ENCODE results near the gene GHITM. TPM values are rescaled to one million over a fixed set of nuclear protein-coding genes. Genes with fewer than 3 reads are reported as not detected.
"Not testable (repeated sequence)": the region's sequence is repeated elsewhere in the genome, so short reads cannot be mapped to it uniquely, and the experiment has no call there.

The GHITM gene
- total RNA-seq, 1 donor from 2014 or later: 113 TPM

- DNase-seq (no peak), ATAC-seq (ENCODE audit: low read depth) (no peak)
- intact Hi-C loops (cut with micrococcal nuclease): no loop called here
- H3K4me3 Mint-ChIP-seq: no peak overlapping the region
- POLR2A ChIA-PET: no interaction called here
- H3K27ac Mint-ChIP-seq: no peak overlapping the region
- TF ChIP-seq CTCF (IDR thresholded peaks at IDR 0.05): no peak
- H3K36me3 Mint-ChIP-seq (ENCODE audit: low read depth): no peaks in the 10 kb centered on the region
- H3K4me1 Mint-ChIP-seq: no peaks in the 10 kb centered on the region
- CTCF ChIA-PET: no interaction called here
- peaks cover 6% of the 10 kb centered on the region for H3K27me3 Mint-ChIP-seq
- peaks cover 7% of the 10 kb centered on the region for H3K9me3 Mint-ChIP-seq
Observed at GRCh38 chr10:84117686-84118394, 21.5 kb upstream of the GHITM start.

- Mint-ChIP-seq H3K36me3 (ENCODE audit: low read depth) (no peaks in the 10 kb centered on the region), H3K4me1 (no peaks in the 10 kb centered on the region), H3K27me3 (peaks cover 6% of the 10 kb centered on the region), H3K4me3 (no peak overlapping the region), H3K27ac (no peak overlapping the region), H3K9me3 (peaks cover 7% of the 10 kb centered on the region)
- ATAC-seq (ENCODE audit: low read depth): no peak
- POLR2A ChIA-PET: no interaction called here
- no peak for DNase-seq
- CTCF ChIA-PET: no interaction called here
- intact Hi-C loops (cut with micrococcal nuclease): no loop called here
- TF ChIP-seq CTCF (IDR thresholded peaks at IDR 0.05): no peak
Observed at GRCh38 chr10:84118395-84119006, 20.8 kb upstream of the GHITM start.

- ATAC-seq (ENCODE audit: low read depth): no peak
- TF ChIP-seq CTCF (IDR thresholded peaks at IDR 0.05): no peak
- no peak overlapping the region for H3K27ac Mint-ChIP-seq
- H3K9me3 Mint-ChIP-seq: peaks cover 19% of the 10 kb centered on the region
- intact Hi-C loops (cut with micrococcal nuclease): no loop called here
- no peaks in the 10 kb centered on the region for H3K4me1 Mint-ChIP-seq
- no peak for DNase-seq
- POLR2A ChIA-PET: no interaction called here
- CTCF ChIA-PET: no interaction called here
- H3K27me3 Mint-ChIP-seq: peaks cover 3% of the 10 kb centered on the region
- no peaks in the 10 kb centered on the region for H3K36me3 Mint-ChIP-seq (ENCODE audit: low read depth)
- H3K4me3 Mint-ChIP-seq: no peak overlapping the region
Observed at GRCh38 chr10:84123362-84123761, 15.9 kb upstream of the GHITM start.

GRCh38 chr10:84125910-84126784, 13.2 kb upstream of the GHITM start:
- H3K4me1 Mint-ChIP-seq; ATAC-seq (ENCODE audit: low read depth); H3K27ac Mint-ChIP-seq; DNase-seq; H3K4me3 Mint-ChIP-seq; H3K36me3 Mint-ChIP-seq (ENCODE audit: low read depth); intact Hi-C loops (cut with micrococcal nuclease); POLR2A ChIA-PET: not testable (repeated sequence)
- peaks cover 12% of the 10 kb centered on the region for H3K27me3 Mint-ChIP-seq
- CTCF ChIA-PET: interaction anchor here (0.7 kb wide), 1 partner anchor 82 kb away, joined by 3 read pairs; no protein-coding TSS in a partner anchor
- H3K9me3 Mint-ChIP-seq: peaks cover 15% of the 10 kb centered on the region

- CTCF ChIA-PET: interaction anchor here (0.7 kb wide), 1 partner anchor 81 kb away, joined by 3 read pairs; no protein-coding TSS in a partner anchor
Observed at GRCh38 chr10:84126785-84127167, 12.5 kb upstream of the GHITM start.

More at GRCh38 chr10:84126785-84127167, 12.5 kb upstream of the GHITM start:
- no peak overlapping the region for H3K27ac Mint-ChIP-seq
- DNase-seq: no peak
- H3K27me3 Mint-ChIP-seq: peaks cover 14% of the 10 kb centered on the region
- no peak for ATAC-seq (ENCODE audit: low read depth)
- no peak for TF ChIP-seq CTCF (IDR thresholded peaks at IDR 0.05)
- no peaks in the 10 kb centered on the region for H3K36me3 Mint-ChIP-seq (ENCODE audit: low read depth)
- H3K4me3 Mint-ChIP-seq: no peak overlapping the region
- intact Hi-C loops (cut with micrococcal nuclease): no loop called here
- POLR2A ChIA-PET: no interaction called here
- H3K9me3 Mint-ChIP-seq: peaks cover 14% of the 10 kb centered on the region
- H3K4me1 Mint-ChIP-seq: no peaks in the 10 kb centered on the region
